HL-60 (cell line): Measurements from ENCODE around the gene AK4.
"Not testable (repeated sequence)": the region's sequence is repeated elsewhere in the genome, so short reads cannot be mapped to it uniquely, and the experiment has no call there.

ENCODE experiments used
- DNase-seq, 2 experiments: peaks; one replicate each; pipeline ENCODE4 v3.0.0-alpha.2; 2010 to 2020; ENCODE audit warnings: low read depth in 1 of 2, low spot score in 1 of 2
- H3K27ac ChIP-seq: fragments of 250-450 bp; sonication (Bioruptor Pico); replicated peaks from 2 replicates; pipeline ENCODE4 v1.5.1; 2020; ENCODE audit warnings: mild to moderate bottlenecking, moderate library complexity
- H3K27me3 ChIP-seq: fragments of 250-450 bp; sonication (Bioruptor Pico); 2 replicates; pipeline ENCODE4 v1.5.1; 2021; ENCODE audit warnings: mild to moderate bottlenecking, moderate library complexity; ENCODE audit not compliant: insufficient read depth, poor library complexity, severe bottlenecking
- H3K4me3 ChIP-seq: replicated peaks from 2 replicates; pipeline ENCODE4 v1.5.1; 2011; ENCODE audit warnings: mild to moderate bottlenecking, control low read depth, low read length; ENCODE audit not compliant: insufficient read depth
- GABPA ChIP-seq: IDR thresholded peaks from 2 replicates; pipeline ENCODE4 v1.6.1; 2012; ENCODE audit warnings: low read depth
- POLR2AphosphoS5 ChIP-seq: IDR thresholded peaks from 2 replicates; pipeline ENCODE4 v1.6.1; 2012; ENCODE audit warnings: low read depth
- SPI1 ChIP-seq: IDR thresholded peaks from 2 replicates; pipeline ENCODE4 v1.6.1; 2012; ENCODE audit warnings: low read depth, mild to moderate bottlenecking, borderline replicate concordance
- TF ChIP-seq, protein P1 (sequence below): IDR thresholded peaks from one replicate; pipeline ENCODE4 v1.5.1; 2011; ENCODE audit warnings: low read length, control low read depth, inconsistent platforms; ENCODE audit not compliant: insufficient read depth
- TF ChIP-seq, protein P2 (sequence below): IDR thresholded peaks from 2 replicates; pipeline ENCODE4 v1.6.1; 2012; ENCODE audit warnings: low read depth; ENCODE audit not compliant: insufficient replicate concordance

The AK4 gene

DNA sequence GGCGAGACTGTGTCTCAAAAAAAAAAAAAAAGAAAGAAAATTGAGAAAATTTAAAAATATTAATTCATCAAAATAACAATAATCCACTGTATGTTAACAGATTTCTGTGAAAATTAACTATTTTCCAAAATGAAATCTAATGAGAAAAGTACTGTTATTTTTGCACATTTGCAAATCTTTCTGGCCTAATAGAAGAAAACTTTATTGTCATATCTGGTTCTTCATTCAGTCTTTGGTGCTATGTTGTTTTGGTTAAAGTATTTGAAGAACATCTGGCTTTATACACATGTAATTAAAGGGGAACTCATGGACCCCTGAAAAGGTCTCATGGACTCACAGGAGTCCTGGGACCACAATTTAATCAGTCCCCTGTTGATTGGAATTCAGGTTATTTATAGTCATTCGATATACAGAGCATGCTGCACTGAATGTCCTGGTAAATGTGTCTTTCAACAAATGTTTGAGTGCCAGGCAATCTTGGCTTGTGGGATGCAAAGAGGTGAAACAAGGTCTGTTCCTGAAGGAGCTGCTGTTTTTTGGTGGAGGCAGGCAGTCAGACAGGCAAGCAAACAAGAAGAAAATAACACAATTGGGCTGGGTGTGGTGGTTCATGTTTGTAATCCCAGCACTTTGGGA, 9.0 kb downstream of the AK4 start:
- H3K27me3 ChIP-seq: no peaks in the 10 kb centered on the region
- TF ChIP-seq, protein P1, sequence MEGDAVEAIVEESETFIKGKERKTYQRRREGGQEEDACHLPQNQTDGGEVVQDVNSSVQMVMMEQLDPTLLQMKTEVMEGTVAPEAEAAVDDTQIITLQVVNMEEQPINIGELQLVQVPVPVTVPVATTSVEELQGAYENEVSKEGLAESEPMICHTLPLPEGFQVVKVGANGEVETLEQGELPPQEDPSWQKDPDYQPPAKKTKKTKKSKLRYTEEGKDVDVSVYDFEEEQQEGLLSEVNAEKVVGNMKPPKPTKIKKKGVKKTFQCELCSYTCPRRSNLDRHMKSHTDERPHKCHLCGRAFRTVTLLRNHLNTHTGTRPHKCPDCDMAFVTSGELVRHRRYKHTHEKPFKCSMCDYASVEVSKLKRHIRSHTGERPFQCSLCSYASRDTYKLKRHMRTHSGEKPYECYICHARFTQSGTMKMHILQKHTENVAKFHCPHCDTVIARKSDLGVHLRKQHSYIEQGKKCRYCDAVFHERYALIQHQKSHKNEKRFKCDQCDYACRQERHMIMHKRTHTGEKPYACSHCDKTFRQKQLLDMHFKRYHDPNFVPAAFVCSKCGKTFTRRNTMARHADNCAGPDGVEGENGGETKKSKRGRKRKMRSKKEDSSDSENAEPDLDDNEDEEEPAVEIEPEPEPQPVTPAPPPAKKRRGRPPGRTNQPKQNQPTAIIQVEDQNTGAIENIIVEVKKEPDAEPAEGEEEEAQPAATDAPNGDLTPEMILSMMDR: no peak
- TF ChIP-seq, protein P2, sequence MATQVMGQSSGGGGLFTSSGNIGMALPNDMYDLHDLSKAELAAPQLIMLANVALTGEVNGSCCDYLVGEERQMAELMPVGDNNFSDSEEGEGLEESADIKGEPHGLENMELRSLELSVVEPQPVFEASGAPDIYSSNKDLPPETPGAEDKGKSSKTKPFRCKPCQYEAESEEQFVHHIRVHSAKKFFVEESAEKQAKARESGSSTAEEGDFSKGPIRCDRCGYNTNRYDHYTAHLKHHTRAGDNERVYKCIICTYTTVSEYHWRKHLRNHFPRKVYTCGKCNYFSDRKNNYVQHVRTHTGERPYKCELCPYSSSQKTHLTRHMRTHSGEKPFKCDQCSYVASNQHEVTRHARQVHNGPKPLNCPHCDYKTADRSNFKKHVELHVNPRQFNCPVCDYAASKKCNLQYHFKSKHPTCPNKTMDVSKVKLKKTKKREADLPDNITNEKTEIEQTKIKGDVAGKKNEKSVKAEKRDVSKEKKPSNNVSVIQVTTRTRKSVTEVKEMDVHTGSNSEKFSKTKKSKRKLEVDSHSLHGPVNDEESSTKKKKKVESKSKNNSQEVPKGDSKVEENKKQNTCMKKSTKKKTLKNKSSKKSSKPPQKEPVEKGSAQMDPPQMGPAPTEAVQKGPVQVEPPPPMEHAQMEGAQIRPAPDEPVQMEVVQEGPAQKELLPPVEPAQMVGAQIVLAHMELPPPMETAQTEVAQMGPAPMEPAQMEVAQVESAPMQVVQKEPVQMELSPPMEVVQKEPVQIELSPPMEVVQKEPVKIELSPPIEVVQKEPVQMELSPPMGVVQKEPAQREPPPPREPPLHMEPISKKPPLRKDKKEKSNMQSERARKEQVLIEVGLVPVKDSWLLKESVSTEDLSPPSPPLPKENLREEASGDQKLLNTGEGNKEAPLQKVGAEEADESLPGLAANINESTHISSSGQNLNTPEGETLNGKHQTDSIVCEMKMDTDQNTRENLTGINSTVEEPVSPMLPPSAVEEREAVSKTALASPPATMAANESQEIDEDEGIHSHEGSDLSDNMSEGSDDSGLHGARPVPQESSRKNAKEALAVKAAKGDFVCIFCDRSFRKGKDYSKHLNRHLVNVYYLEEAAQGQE: no peak
- TF ChIP-seq POLR2AphosphoS5 (no peak), GABPA (no peak), SPI1 (no peak)
- no peak for DNase-seq
- H3K27ac ChIP-seq: no peak overlapping the region
- H3K4me3 ChIP-seq: no peak overlapping the region

DNA sequence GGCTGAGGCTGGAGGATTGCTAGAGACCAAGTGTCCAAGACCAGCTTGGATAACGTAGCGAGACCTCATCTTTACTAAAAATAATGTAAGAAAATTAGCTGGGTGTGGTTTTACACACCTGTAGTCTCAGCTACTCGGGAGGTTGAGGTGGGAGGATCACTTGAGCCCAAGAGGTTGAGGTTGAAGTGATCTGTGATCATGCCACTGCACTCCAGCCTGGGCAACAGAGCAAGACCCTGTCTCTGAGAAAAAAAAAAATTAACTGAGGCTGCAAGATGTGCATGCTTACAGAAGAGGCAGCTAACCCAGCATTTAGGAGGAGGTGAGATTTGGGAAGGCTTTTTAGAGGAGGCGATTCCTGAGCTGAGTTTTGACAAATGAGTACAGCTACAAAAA, 9.5 kb downstream of the AK4 start:
- TF ChIP-seq, protein P2: no peak
- TF ChIP-seq GABPA (no peak), SPI1 (no peak), POLR2AphosphoS5 (no peak)
- TF ChIP-seq, protein P1: no peak
- DNase-seq: no peak

DNA sequence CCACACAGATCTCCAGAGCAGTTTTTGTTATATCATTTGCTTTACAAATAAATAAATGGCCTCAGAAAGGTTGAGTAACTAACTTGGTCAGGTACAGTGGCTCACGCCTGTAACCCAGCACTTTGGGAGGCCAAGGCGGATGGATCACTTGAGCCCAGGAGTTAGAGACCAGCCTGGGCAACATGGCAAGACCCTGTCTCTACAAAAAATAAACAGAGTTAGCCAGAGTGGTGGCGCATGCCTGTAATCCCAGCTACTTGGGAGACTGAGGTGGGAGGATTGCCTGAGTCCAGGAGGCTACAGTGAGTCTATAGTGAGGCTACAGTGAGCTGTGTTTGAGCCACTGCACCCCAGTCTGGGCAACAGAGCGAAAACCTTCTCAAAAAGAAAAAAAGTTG, 11.3 kb downstream of the AK4 start:
- not testable (repeated sequence) for H3K27ac ChIP-seq, H3K27me3 ChIP-seq, H3K4me3 ChIP-seq, DNase-seq

More for the DNA sequence above, 9.5 kb downstream of the AK4 start:
- H3K4me3 ChIP-seq: no peak overlapping the region
- no peaks in the 10 kb centered on the region for H3K27me3 ChIP-seq
- no peak overlapping the region for H3K27ac ChIP-seq

DNA sequence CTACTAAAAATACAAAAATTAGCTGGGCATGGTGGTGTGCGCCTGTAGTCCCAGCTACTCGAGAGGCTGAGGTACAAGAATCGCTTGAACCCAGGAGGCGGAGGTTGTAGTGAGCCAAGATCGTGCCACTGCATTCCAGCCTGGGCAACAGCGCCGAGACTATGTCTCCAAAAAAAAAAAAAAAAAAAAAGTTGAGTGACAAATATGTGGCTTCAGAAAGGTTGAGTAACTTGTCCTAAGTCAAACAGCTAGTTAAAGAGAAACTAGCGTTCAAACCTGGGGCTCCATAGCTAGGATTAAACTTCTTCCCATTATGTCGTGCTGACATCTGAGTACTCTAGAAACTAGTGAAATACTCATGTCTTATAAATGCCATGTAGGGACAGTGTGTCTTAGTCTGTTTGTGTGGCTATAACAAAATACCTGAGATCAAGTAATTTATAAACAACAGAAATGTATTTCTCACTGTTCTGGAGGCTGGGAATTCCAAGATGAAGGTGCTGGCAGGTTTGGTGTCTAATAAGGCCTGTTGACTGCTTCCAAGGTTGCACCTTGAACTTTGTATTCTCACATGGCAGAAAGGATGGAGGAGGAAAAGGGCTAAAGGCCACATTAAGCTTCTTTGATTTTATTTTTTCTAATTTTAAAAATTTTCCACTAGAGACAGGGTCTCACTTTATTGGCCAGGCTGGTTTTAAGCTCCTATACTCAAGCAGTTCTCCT, 12.0 kb downstream of the AK4 start:
- H3K27ac ChIP-seq: no peak overlapping the region
- TF ChIP-seq, protein P1: no peak
- TF ChIP-seq POLR2AphosphoS5 (no peak), SPI1 (no peak), GABPA (no peak)
- TF ChIP-seq, protein P2: no peak
- H3K27me3 ChIP-seq: no peaks in the 10 kb centered on the region
- no peak for DNase-seq
- no peak overlapping the region for H3K4me3 ChIP-seq
